Neuron (in vitro differentiated cells): ENCODE data around the gene ACAD8.
"Not testable (repeated sequence)": the region's sequence is repeated elsewhere in the genome, so short reads cannot be mapped to it uniquely, and the experiment has no call there.

Experiments used
- H2AFZ ChIP-seq: one replicate; pipeline ENCODE4 v1.6.1; 2013; ENCODE audit warnings: low read depth, mild to moderate bottlenecking, inconsistent platforms, low read length, moderate library complexity
- H3K27me3 ChIP-seq: one replicate; pipeline ENCODE4 v1.6.1; 2013; ENCODE audit warnings: low read length; ENCODE audit not compliant: insufficient read depth
- H3K36me3 ChIP-seq: one replicate; pipeline ENCODE4 v1.6.1; 2013; ENCODE audit warnings: low read length; ENCODE audit not compliant: insufficient read depth
- H3K4me1 ChIP-seq: one replicate; pipeline ENCODE4 v1.6.1; 2013; ENCODE audit warnings: low read length; ENCODE audit not compliant: insufficient read depth
- H3K4me3 ChIP-seq: 2 replicates; pipeline ENCODE4 v1.5.1; 2013; ENCODE audit warnings: mild to moderate bottlenecking, low read length, moderate library complexity
- H3K9me3 ChIP-seq: one replicate; pipeline ENCODE4 v1.6.1; 2013; ENCODE audit warnings: low read length

Gene ACAD8

GRCh38 chr11:134276396-134277182, 23.2 kb downstream of the ACAD8 start:
- peaks cover 28% of the 10 kb centered on the region for H3K4me1 ChIP-seq
- H3K27me3 ChIP-seq, result peaks cover 59% of the 10 kb centered on the region
- no peaks in the 10 kb centered on the region for H3K36me3 ChIP-seq
- peak overlapping the region; percentile 32 for H3K4me3 ChIP-seq
- H2AFZ ChIP-seq, result peak overlapping the region; percentile 68
- peaks cover 5% of the 10 kb centered on the region for H3K9me3 ChIP-seq

- Histone ChIP-seq H3K27me3 (peaks cover 59% of the 10 kb centered on the region), H3K9me3 (peaks cover 5% of the 10 kb centered on the region), H3K4me3 (peak overlapping the region; percentile 32), H3K36me3 (no peaks in the 10 kb centered on the region), H3K4me1 (peaks cover 26% of the 10 kb centered on the region), H2AFZ (peak overlapping the region; percentile 68)
Measured at GRCh38 chr11:134277183-134278001, 24.0 kb downstream of the ACAD8 start.

- Histone ChIP-seq H3K4me3 (no peak overlapping the region), H2AFZ (no peak overlapping the region), H3K9me3 (peaks cover 5% of the 10 kb centered on the region), H3K36me3 (no peaks in the 10 kb centered on the region), H3K27me3 (peaks cover 59% of the 10 kb centered on the region), H3K4me1 (peaks cover 16% of the 10 kb centered on the region)
Measured at GRCh38 chr11:134278356-134278755, 25.0 kb downstream of the ACAD8 start.

GRCh38 chr11:134281635-134282034, 28.3 kb downstream of the ACAD8 start:
- peaks cover 32% of the 10 kb centered on the region for H3K27me3 ChIP-seq
- H3K4me1 ChIP-seq, H3K36me3 ChIP-seq, H3K4me3 ChIP-seq, H2AFZ ChIP-seq, H3K9me3 ChIP-seq: not testable (repeated sequence)

GRCh38 chr11:134282121-134283045, 29.0 kb downstream of the ACAD8 start:
- H3K27me3 ChIP-seq, result peaks cover 25% of the 10 kb centered on the region
- no peak overlapping the region for H3K4me3 ChIP-seq
- no peaks in the 10 kb centered on the region for H3K4me1 ChIP-seq

GRCh38 chr11:134283461-134284230, 30.3 kb downstream of the ACAD8 start:
- Histone ChIP-seq H3K4me3 (no peak overlapping the region), H3K9me3 (no peaks in the 10 kb centered on the region), H2AFZ (no peak overlapping the region), H3K4me1 (no peaks in the 10 kb centered on the region), H3K27me3 (peaks cover 13% of the 10 kb centered on the region), H3K36me3 (no peaks in the 10 kb centered on the region)

More at GRCh38 chr11:134282121-134283045, 29.0 kb downstream of the ACAD8 start:
- Histone ChIP-seq H3K36me3 (no peaks in the 10 kb centered on the region), H2AFZ (no peak overlapping the region), H3K9me3 (peaks cover 5% of the 10 kb centered on the region)

- not testable (repeated sequence) for H3K4me1 ChIP-seq, H3K27me3 ChIP-seq, H3K4me3 ChIP-seq, H3K9me3 ChIP-seq, H3K36me3 ChIP-seq, H2AFZ ChIP-seq
Measured at GRCh38 chr11:134284349-134284748, 31.0 kb downstream of the ACAD8 start.

- Histone ChIP-seq H2AFZ (no peak overlapping the region), H3K4me1 (peaks cover 9% of the 10 kb centered on the region), H3K9me3 (no peaks in the 10 kb centered on the region), H3K27me3 (peaks cover 5% of the 10 kb centered on the region), H3K36me3 (no peaks in the 10 kb centered on the region), H3K4me3 (no peak overlapping the region)
Measured at GRCh38 chr11:134287561-134287960, 34.2 kb downstream of the ACAD8 start.

GRCh38 chr11:134288486-134288885, 35.1 kb downstream of the ACAD8 start:
- Histone ChIP-seq H3K4me1 (peaks cover 9% of the 10 kb centered on the region), H2AFZ (no peak overlapping the region), H3K4me3 (no peak overlapping the region), H3K36me3 (no peaks in the 10 kb centered on the region), H3K27me3 (peaks cover 8% of the 10 kb centered on the region), H3K9me3 (no peaks in the 10 kb centered on the region)

- Histone ChIP-seq H3K36me3 (no peaks in the 10 kb centered on the region), H3K4me1 (peaks cover 9% of the 10 kb centered on the region), H2AFZ (no peak overlapping the region), H3K9me3 (no peaks in the 10 kb centered on the region), H3K27me3 (peaks cover 8% of the 10 kb centered on the region), H3K4me3 (no peak overlapping the region)
Measured at GRCh38 chr11:134289167-134289566, 35.8 kb downstream of the ACAD8 start.

- Histone ChIP-seq H3K27me3 (peaks cover 8% of the 10 kb centered on the region), H3K4me3 (no peak overlapping the region), H3K4me1 (peaks cover 9% of the 10 kb centered on the region), H3K9me3 (no peaks in the 10 kb centered on the region), H2AFZ (no peak overlapping the region), H3K36me3 (no peaks in the 10 kb centered on the region)
Measured at GRCh38 chr11:134289789-134290188, 36.4 kb downstream of the ACAD8 start.

GRCh38 chr11:134290646-134291045, 37.3 kb downstream of the ACAD8 start:
- Histone ChIP-seq H3K9me3 (no peaks in the 10 kb centered on the region), H3K4me3 (no peak overlapping the region), H3K36me3 (no peaks in the 10 kb centered on the region), H3K27me3 (peaks cover 8% of the 10 kb centered on the region), H2AFZ (no peak overlapping the region), H3K4me1 (peaks cover 9% of the 10 kb centered on the region)
